ENCODE data around the gene WDR46. TPM values are rescaled to one million over a fixed set of nuclear protein-coding genes. Genes with fewer than 3 reads are reported as not detected.
A peak's percentile ranks its signal among the peaks of the same experiment; 100 is the strongest.

Gene WDR46
- total RNA-seq, 2 donors from 2014 or later, result 31.7 to 40.3 TPM

GRCh38 chr6:33314943-33315792 is 26.1 kb upstream of the WDR46 start:
- peak; percentile 84 for DNase-seq (ENCODE audit: low spot score)
- intact Hi-C loops (cut with DNase I), result no loop called here

- intact Hi-C loops (cut with DNase I), result no loop called here
- DNase-seq (ENCODE audit: low spot score), result peak; percentile 88
Measured at GRCh38 chr6:33314515-33314942, 25.5 kb upstream of the WDR46 start.

DNA sequence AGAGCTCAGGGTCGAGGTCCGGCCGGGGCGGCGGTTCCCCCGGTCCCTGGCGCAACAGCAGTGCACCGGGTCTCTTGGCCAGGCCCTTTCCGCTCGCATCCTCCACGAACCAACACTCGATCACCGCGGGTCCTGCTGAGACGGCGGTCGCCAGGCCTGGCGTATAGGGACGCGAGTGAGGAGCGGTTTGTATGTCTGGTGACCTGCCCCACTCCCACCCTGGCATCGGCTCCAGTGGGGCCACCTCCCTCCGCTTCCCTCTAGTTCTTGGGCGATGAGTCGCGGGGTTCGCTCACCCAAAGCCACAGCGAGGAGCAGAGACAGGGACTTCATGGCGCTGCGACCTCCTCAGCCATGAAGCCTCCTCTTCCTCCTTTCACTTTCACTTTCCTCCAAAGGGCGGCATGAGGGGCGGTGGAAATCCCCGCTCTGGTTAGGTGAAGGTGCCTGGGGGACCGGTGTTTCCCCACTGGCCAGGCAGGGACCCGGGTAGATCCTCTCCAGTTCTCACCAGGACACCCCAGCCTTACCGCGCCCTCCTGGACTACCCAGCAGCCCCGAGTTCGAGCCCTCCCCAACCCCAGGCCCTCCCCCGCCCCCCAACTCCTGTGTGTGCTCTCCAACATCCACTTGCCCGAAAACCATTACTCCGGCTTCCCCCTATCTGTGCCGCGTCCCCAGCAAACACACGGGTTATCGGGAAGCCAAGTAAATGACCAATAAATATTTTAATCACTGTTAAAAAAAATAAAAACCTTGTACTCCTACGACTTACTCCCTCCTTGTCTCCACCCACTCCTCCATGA is 24.9 kb upstream of the WDR46 start, which contains the start of gene TAPBP:
Gene TAPBP (minus strand): TSS at position 370 of the 806 bp plus-strand sequence. CDS start 37 bp downstream, at position 333.
- peak; percentile 87 for DNase-seq (ENCODE audit: low spot score)
- intact Hi-C loops (cut with DNase I), result no loop called here

- intact Hi-C loops (cut with DNase I), result no loop called here
- DNase-seq (ENCODE audit: low spot score), result no peak
Measured at GRCh38 chr6:33313105-33313708, 24.2 kb upstream of the WDR46 start.

- DNase-seq (ENCODE audit: low spot score), result peak; percentile 79
- intact Hi-C loops (cut with DNase I), result no loop called here
Measured at GRCh38 chr6:33312361-33313104, 23.5 kb upstream of the WDR46 start.

- no peak for DNase-seq (ENCODE audit: low spot score)
- intact Hi-C loops (cut with DNase I), result no loop called here
Measured at GRCh38 chr6:33306356-33306755, 17.3 kb upstream of the WDR46 start.

DNA sequence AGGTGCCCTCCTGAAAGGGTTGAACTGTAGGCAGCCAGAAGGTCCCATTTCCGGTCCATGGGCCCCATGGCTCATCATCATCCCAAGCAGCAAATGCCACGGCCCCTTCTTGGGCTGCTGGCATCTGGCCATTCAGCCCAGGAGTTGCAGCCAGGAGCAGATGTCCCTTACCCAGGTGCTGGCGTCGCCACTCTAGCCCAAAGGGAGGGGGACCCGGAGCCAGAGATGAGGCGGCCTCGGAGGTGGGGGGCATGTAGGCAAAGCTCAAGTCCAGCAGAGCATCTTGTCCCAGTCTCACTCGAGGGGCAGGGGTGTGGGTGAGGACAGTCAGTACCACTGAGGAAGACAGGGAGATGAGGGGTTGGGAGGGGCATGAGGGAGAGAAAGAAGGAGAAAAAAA is 16.0 kb upstream of the WDR46 start:
- DNase-seq (ENCODE audit: low spot score), result no peak
- intact Hi-C loops (cut with DNase I), result no loop called here

GRCh38 chr6:33304216-33304615 is 15.2 kb upstream of the WDR46 start:
- intact Hi-C loops (cut with DNase I), result no loop called here
- no peak for DNase-seq (ENCODE audit: low spot score)

DNA sequence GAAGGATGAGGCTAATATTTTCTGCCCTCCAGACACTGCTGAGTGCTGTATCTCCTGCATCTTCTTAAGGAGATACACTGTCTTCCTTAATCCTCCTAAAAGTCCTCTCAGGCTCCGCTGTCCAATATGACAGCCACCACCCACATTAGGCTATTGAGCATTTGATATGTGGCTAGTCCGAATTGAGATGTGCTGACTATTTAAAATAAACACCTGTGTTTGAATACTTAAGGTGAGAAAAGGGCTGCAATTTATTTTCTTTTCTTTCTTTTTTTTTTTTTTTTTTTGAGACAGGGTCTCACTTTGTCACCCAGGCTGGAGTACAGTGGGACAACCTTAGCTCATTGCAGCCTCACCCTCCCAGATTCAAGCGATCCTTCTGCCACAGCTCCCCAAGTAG is 12.8 kb upstream of the WDR46 start:
- intact Hi-C loops (cut with DNase I), result no loop called here
- DNase-seq (ENCODE audit: low spot score), result no peak

DNA sequence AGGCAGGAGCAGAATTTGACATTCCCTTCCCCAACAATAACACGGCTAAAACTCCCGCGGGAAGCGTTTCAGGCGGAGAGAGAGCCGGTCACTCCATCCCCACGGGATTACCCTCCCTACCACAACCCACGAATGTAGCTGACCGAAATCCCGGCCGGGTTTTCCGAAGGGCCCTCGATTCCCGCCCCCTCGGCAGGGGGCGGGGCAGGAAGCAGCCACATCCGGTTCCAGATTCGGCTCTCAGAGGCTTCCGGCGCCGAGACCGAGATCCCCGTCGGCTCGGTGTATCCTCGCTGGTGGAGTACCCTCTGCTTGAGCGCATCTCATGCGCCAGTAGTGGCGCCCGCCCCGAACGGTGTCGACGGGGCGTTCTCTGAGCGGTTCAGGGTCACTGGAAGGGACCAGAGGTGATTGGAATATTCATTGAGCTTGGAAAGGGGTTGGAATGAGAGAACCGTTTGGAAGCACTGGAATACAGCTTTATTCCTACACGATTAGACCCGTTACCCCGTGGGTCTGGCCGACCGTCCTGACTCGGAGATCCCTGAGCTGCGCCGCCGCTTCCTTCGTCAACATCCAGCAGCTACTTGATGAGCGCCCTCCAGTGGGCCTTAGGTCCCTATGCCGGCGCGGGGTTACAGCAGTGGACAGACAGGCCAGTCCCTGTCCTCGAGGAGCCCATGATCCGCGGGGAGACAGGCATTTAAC is 10.4 kb upstream of the WDR46 start:
- intact Hi-C loops (cut with DNase I), result no loop called here
- peak; percentile 97 for DNase-seq (ENCODE audit: low spot score)

DNA sequence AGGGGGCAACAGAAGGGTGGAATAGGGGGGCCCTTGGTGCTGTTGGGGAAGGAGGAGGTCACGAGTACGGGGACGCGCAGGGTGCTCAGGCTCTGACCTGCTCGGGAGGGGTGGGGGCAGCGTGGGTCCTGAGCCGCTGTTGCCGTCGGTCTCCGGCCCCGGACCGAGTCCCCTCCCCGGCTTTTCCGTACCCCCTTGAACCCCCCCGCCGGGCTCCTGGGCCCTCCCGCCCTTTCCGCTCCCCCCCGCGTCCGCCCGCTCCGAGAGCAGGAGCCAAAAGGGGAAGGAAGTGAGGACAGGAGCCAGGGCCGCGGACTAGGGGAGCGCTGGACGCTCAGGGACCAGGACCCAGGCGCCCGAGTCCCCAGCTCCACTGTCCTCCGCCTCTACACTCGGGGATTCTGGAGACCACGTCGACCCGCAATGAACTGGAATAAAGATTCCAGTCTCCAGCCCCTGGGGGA is 9.8 kb upstream of the WDR46 start, which contains the start of gene RGL2:
Gene RGL2 (minus strand): TSS at position 170 of the 464 bp plus-strand sequence. CDS start 332 bp downstream, outside the sequence.
- DNase-seq (ENCODE audit: low spot score), result peak; percentile 96
- intact Hi-C loops (cut with DNase I), result no loop called here

GRCh38 chr6:33297956-33298772 is 9.1 kb upstream of the WDR46 start:
- intact Hi-C loops (cut with DNase I), result no loop called here
- DNase-seq (ENCODE audit: low spot score), result peak; percentile 89

- intact Hi-C loops (cut with DNase I), result no loop called here
- peak; percentile 81 for DNase-seq (ENCODE audit: low spot score)
Measured at GRCh38 chr6:33297406-33297955, 8.4 kb upstream of the WDR46 start.

DNA sequence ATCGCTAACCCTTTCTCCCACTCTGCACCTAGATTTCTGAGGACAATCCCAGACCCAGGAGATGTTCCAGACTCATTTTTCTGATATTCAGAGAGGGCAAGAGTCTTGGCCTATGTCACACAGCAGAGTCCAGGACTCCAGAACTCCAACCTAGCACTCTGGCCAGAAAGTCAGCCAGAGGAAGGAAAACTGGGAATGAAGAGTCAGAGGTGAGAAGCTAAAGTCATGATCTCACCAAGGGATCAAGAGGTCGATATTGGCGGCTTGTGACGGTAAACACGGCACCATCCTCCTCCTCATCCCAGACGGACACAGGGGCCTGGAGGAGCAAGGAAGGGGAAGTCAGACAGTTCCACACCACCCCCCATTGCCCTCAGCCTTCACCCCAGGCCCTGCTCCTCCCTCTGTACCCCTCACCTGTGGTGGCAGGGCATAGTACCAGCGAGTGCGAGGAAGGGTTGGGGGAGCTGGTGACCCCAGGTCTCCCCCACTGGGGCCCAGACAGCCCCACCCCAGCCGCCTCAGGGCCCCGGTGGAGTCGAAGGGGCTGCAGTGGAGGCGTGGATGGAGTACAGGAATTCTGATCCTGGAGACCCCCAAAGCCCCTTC is 7.9 kb upstream of the WDR46 start:
- intact Hi-C loops (cut with DNase I), result no loop called here
- peak; percentile 55 for DNase-seq (ENCODE audit: low spot score)

DNA sequence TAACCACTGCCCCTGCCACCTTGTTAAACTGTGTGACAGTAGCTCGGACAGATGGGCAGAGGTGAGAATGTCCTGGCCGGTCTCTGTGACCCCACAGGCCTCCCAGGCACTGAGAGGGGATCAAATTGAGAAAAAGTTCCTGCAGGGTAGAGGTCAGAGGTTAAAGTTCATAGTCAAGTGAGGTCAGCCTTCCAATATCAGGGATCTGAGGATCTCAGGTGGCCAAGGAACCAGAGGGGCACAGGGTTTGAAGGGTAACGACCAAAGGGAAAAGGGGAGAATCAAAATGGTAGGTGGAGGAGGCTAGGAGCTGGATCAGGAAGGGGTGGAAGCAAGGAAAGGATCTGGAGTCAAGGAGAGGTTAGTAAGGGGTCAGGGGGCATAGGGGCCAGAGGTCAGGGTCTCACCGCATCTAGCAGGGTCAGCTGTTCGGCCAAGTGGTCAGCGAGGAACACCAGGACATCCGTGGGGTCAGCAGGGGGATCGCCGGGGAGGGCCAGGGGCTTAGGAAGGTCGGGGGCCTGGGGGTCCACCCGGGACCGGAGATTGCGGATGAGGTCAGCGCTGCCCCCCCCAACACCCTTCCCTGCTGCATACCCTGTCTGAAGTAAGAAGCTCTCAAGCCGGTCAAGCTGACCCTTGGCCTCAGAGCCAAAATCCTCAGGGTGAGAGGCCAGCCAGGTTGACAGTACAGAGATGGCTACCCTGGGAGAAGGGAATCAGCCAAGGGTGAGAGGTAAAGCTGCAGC is 6.8 kb upstream of the WDR46 start:
- DNase-seq (ENCODE audit: low spot score), result peak; percentile 74
- intact Hi-C loops (cut with DNase I), result no loop called here
